ENCODE data around the gene COQ7. TPM values are rescaled to one million over a fixed set of nuclear protein-coding genes. Genes with fewer than 3 reads are reported as not detected.
A peak's percentile ranks its signal among the peaks of the same experiment; 100 is the strongest.

COQ7 gene
- total and polyA plus RNA-seq, 7 donors, result 20.7 to 38.6 (median 31.8) TPM

GRCh38 chr16:19046062-19046461 is 21.4 kb upstream of the COQ7 start:
- Histone ChIP-seq H3K4me1 (no peaks in the 10 kb centered on the region), H3K4me3 (no peak overlapping the region), H3K27me3 (ENCODE audit: insufficient read depth in 3 of 3, low read length in 2 of 3) (no peaks in the 10 kb centered on the region), H3K27ac (no peak overlapping the region), H3K9me3 (no peaks in the 10 kb centered on the region), H3K36me3 (ENCODE audit: insufficient read depth in 1 of 2, low read depth in 1 of 2) (no peaks in the 10 kb centered on the region)
- no peak for TF ChIP-seq CTCF (IDR thresholded peaks at IDR 0.05)
- intact Hi-C loops (cut with DNase I), result no loop called here
- 87 to 100% (median 93%) methylated on average over 2 of the region's 2 CpGs for WGBS, 3 donors
- ATAC-seq (no peak), DNase-seq (no peak)

- intact Hi-C loops (cut with DNase I), result no loop called here
- Histone ChIP-seq H3K36me3 (ENCODE audit: insufficient read depth in 1 of 2, low read depth in 1 of 2) (no peaks in the 10 kb centered on the region), H3K4me1 (peaks cover 6% of the 10 kb centered on the region), H3K27ac (no peak overlapping the region), H3K9me3 (no peaks in the 10 kb centered on the region), H3K27me3 (ENCODE audit: insufficient read depth in 3 of 3, low read length in 2 of 3) (no peaks in the 10 kb centered on the region), H3K4me3 (no peak overlapping the region)
- no peak for TF ChIP-seq CTCF (IDR thresholded peaks at IDR 0.05)
- no peak for ATAC-seq
- WGBS, 3 donors, result 63 to 71% (median 64%) methylated on average over 4 of the region's 4 CpGs
- DNase-seq, result no peak
Measured at GRCh38 chr16:19062706-19063105, 4.7 kb upstream of the COQ7 start.

- intact Hi-C loops (cut with DNase I), result no loop called here
- TF ChIP-seq CTCF (IDR thresholded peaks at IDR 0.05), result no peak
Measured at GRCh38 chr16:19066988-19067348, 446 bp upstream of the COQ7 start.

DNA sequence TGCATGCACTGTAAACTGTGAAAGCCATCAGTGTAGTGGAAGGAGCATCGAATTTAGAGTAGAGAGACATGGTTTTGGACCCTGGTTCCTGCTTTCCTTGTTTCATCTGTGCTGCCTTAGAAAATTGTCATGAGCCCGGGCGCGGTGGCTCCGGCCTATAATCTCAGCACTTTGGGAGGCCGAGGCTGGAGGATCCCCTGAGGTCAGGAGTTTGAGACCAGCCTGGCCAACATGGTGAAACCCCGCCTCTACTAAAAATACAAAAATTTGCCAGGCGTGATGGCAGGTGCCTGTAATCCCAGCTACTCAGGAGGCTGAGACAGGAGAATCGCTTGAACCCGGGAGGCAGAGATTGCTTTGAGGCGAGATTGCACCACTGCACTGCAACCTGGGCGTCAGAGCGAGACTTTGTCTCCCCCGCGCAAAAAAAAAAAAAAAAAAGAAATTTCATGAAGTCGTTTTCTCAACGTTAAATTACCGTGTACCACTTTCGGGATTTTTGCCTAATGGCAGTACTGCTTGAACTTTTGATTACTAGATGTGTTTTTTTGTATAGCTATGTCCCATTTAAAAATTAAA is 912 bp downstream of the COQ7 start:
- Histone ChIP-seq H3K27me3 (ENCODE audit: insufficient read depth in 3 of 3, low read length in 2 of 3) (no peaks in the 10 kb centered on the region), H3K36me3 (ENCODE audit: insufficient read depth in 1 of 2, low read depth in 1 of 2) (peaks cover 0 to 16% of the 10 kb centered on the region in 2 donors), H3K4me1 (peaks cover 21% of the 10 kb centered on the region), H3K9me3 (no peaks in the 10 kb centered on the region), H3K27ac (peak overlapping the region; percentile 100), H3K4me3 (peak overlapping the region; percentile 88)
- ATAC-seq (peak in 1 of 4 donors; percentile 6), DNase-seq (peak in 1 of 2 donors; percentile 56)
- intact Hi-C loops (cut with DNase I), result no loop called here
- 26 to 30% (median 29%) methylated on average over 19 of the region's 19 CpGs for WGBS, 3 donors
- no peak for TF ChIP-seq CTCF (IDR thresholded peaks at IDR 0.05)

More at GRCh38 chr16:19066988-19067348, 446 bp upstream of the COQ7 start:
- no peaks in the 10 kb centered on the region for H3K9me3 ChIP-seq
- H3K4me1 ChIP-seq, result peaks cover 19% of the 10 kb centered on the region
- H3K4me3 ChIP-seq, result peak overlapping the region; percentile 88
- H3K27me3 ChIP-seq (ENCODE audit: insufficient read depth in 3 of 3, low read length in 2 of 3), result no peaks in the 10 kb centered on the region
- ATAC-seq (no peak), DNase-seq (peak in 1 of 2 donors; percentile 51)
- H3K27ac ChIP-seq, result peak overlapping the region; percentile 100
- WGBS, 3 donors, result 55 to 57% (median 55%) methylated on average over 9 of the region's 9 CpGs
- peaks cover 0 to 2% of the 10 kb centered on the region in 2 donors for H3K36me3 ChIP-seq (ENCODE audit: insufficient read depth in 1 of 2, low read depth in 1 of 2)

Data from psoas muscle (tissue), 8 donors.